HCT116 (cell line): ENCODE results near the gene ADCY2.

Source experiments
- CEBPB ChIP-seq: IDR thresholded peaks from 2 replicates; pipeline ENCODE4 v1.6.1; 2012; ENCODE audit warnings: low read depth
- CTCF ChIP-seq, 3 experiments: fragments of 200-600 bp in 1 of 3; sonication (generic) in 1 of 3; IDR thresholded peaks in 2 of 3; conservative IDR thresholded peaks in 1 of 3; 2 replicates each; pipeline ENCODE4 v1.5.1; 2012 to 2017; ENCODE audit warnings: low read depth in 2 of 3, low read length in 2 of 3, antibody characterized with exemption in 1 of 3, borderline replicate concordance in 1 of 3, control low read depth in 1 of 3, mild to moderate bottlenecking in 1 of 3, mixed read lengths in 1 of 3, mixed run types in 1 of 3, moderate library complexity in 1 of 3; ENCODE audit not compliant: insufficient read depth in 1 of 3
- EZH2 ChIP-seq: fragments of 200-600 bp; sonication (generic); IDR thresholded peaks from 2 replicates; pipeline ENCODE4 v1.6.1; 2017; ENCODE audit warnings: antibody characterized with exemption, mixed run types
- JUND ChIP-seq: IDR thresholded peaks from 2 replicates; pipeline ENCODE4 v1.6.1; 2012
- MAX ChIP-seq: IDR thresholded peaks from 2 replicates; pipeline ENCODE4 v1.6.1; 2012
- POLR2A ChIP-seq: IDR thresholded peaks from 2 replicates; pipeline ENCODE4 v1.7.0; 2011; ENCODE audit warnings: borderline replicate concordance; ENCODE audit not compliant: insufficient read depth, insufficient read length; ENCODE audit errors: extremely low read depth
- POLR2AphosphoS5 ChIP-seq: IDR thresholded peaks from 2 replicates; pipeline ENCODE4 v1.6.1; 2011; ENCODE audit warnings: mild to moderate bottlenecking, low read depth, low read length, moderate library complexity
- RAD21 ChIP-seq: IDR thresholded peaks from 2 replicates; pipeline ENCODE4 v1.6.1; 2012; ENCODE audit warnings: low read depth, mild to moderate bottlenecking
- SRF ChIP-seq: IDR thresholded peaks from 2 replicates; pipeline ENCODE4 v1.6.1; 2012; ENCODE audit warnings: low read depth

- TF ChIP-seq EZH2: no peak
- TF ChIP-seq POLR2AphosphoS5: no peak
- no peak for TF ChIP-seq CTCF (IDR thresholded peaks at IDR 0.05 in 2 of 3, conservative IDR thresholded peaks at IDR 0.05 in 1 of 3; ENCODE audit: borderline replicate concordance in 1 of 3, insufficient read depth in 1 of 3, low read depth in 2 of 3, low read length in 2 of 3)
- TF ChIP-seq SRF: no peak
- no peak for TF ChIP-seq CEBPB
- TF ChIP-seq POLR2A: no peak
- no peak for TF ChIP-seq RAD21
- no peak for TF ChIP-seq JUND
- no peak for TF ChIP-seq MAX
These were observed 415.8 kb downstream of the ADCY2 start for GRCh38 chr5:7811715-7812114.
